SK-N-SH (cell line): ENCODE results near the gene MAST4. TPM values are rescaled to one million over a fixed set of nuclear protein-coding genes. Genes with fewer than 3 reads are reported as not detected.

Experiments used
- CTCF ChIA-PET: fragments of 300-600, 350-600 bp; formaldehyde crosslinking; extraction: SDS; loops from one replicate; lab custom pipeline; 2021; lab: Yijun Ruan, JAX
- POLR2A ChIA-PET: fragments of 350-600 bp; sonication (Branson Sonifier 250); formaldehyde crosslinking; extraction: SDS; loops from one replicate; lab custom pipeline; 2020; ENCODE audit warnings: antibody characterized with exemption, inconsistent platforms; lab: Yijun Ruan, JAX
- DNase-seq: peaks from one replicate; pipeline ENCODE4 v3.0.0; 2012
- H2AFZ ChIP-seq: fragments of 200-600 bp; sonication (generic); 2 replicates; pipeline ENCODE4 v1.8.1; 2016; ENCODE audit warnings: antibody characterized with exemption, mild to moderate bottlenecking, low read depth
- H3F3A ChIP-seq: fragments of 200-600 bp; sonication (generic); replicated peaks from 2 replicates; pipeline ENCODE3; 2016; ENCODE audit warnings: antibody characterized with exemption, mild to moderate bottlenecking; ENCODE audit not compliant: insufficient read depth
- H3K27ac ChIP-seq, 2 experiments: fragments of 200-500 bp in 1 of 2; fragments of 200-600 bp in 1 of 2; sonication (Bioruptor generic) in 1 of 2; sonication (generic), shearing (Covaris generic) in 1 of 2; 2 replicates each; pipeline versions ENCODE4 v1.5.1 to v1.6.1; 2014 to 2016; ENCODE audit warnings: low read depth in 2 of 2, inconsistent platforms in 1 of 2, low read length in 1 of 2, mild to moderate bottlenecking in 1 of 2, mixed read lengths in 1 of 2
- H3K27me3 ChIP-seq: fragments of 200-600 bp; sonication (generic), shearing (Covaris generic); 2 replicates; pipeline ENCODE4 v1.6.1; 2016; ENCODE audit warnings: mixed run types; ENCODE audit not compliant: insufficient read depth
- H3K36me3 ChIP-seq, 2 experiments: fragments of 200-500 bp in 1 of 2; fragments of 200-600 bp in 1 of 2; sonication (Bioruptor generic) in 1 of 2; sonication (generic) in 1 of 2; replicated peaks in 1 of 2; 2 replicates each; pipeline versions ENCODE3 to v1.5.1; 2014 to 2016; ENCODE audit warnings: low read length in 1 of 2, mild to moderate bottlenecking in 1 of 2; ENCODE audit not compliant: insufficient read depth in 2 of 2, control insufficient read depth in 1 of 2
- H3K4me1 ChIP-seq, 2 experiments: fragments of 200-500 bp in 1 of 2; fragments of 200-600 bp in 1 of 2; sonication (Bioruptor generic) in 1 of 2; sonication (generic), shearing (Covaris generic) in 1 of 2; 2 replicates each; pipeline versions ENCODE4 v1.5.1 to v1.6.1; 2014 to 2016; ENCODE audit warnings: low read depth in 1 of 2, low read length in 1 of 2, mixed run types in 1 of 2; ENCODE audit not compliant: insufficient read depth in 2 of 2, control insufficient read depth in 1 of 2
- H3K4me2 ChIP-seq: fragments of 200-600 bp; sonication (generic), shearing (Covaris generic); 2 replicates; pipeline ENCODE4 v1.6.1; 2017; ENCODE audit warnings: mixed run types
- H3K4me3 ChIP-seq, 2 experiments: fragments of 200-500 bp in 1 of 2; fragments of 200-600 bp in 1 of 2; sonication (Bioruptor generic) in 1 of 2; sonication (generic), shearing (Covaris generic) in 1 of 2; 2 replicates each; pipeline versions ENCODE4 v1.5.1 to v1.8.1; 2014 to 2016; ENCODE audit warnings: low read depth in 2 of 2, inconsistent platforms in 1 of 2, low read length in 1 of 2, mild to moderate bottlenecking in 1 of 2, mixed read lengths in 1 of 2, moderate library complexity in 1 of 2
- H3K79me2 ChIP-seq: fragments of 200-600 bp; sonication (generic); 2 replicates; pipeline ENCODE4 v1.8.1; 2017; ENCODE audit warnings: mild to moderate bottlenecking; ENCODE audit not compliant: insufficient read depth
- H3K9ac ChIP-seq: fragments of 200-600 bp; sonication (generic); 2 replicates; pipeline ENCODE4 v1.6.1; 2017; ENCODE audit warnings: mixed run types
- H3K9me2 ChIP-seq: fragments of 200-600 bp; sonication (generic); 2 replicates; pipeline ENCODE4 v1.6.1; 2017; ENCODE audit warnings: mixed run types
- H3K9me3 ChIP-seq: fragments of 200-600 bp; sonication (generic); 2 replicates; pipeline ENCODE4 v1.6.1; 2017; ENCODE audit warnings: mixed run types, mild to moderate bottlenecking, moderate library complexity
- H4K20me1 ChIP-seq: fragments of 200-600 bp; sonication (generic); 2 replicates; pipeline ENCODE4 v1.6.1; 2017; ENCODE audit warnings: mild to moderate bottlenecking, mixed run types; ENCODE audit not compliant: insufficient read depth
- EZH2phosphoT487 ChIP-seq: fragments of 200-600 bp; sonication (generic); IDR thresholded peaks from 2 replicates; pipeline ENCODE4 v1.6.1; 2017; ENCODE audit warnings: low read depth, mixed run types, mild to moderate bottlenecking, antibody characterized with exemption, moderate library complexity, borderline replicate concordance
- FOSL2 ChIP-seq: IDR thresholded peaks from 2 replicates; pipeline ENCODE4 v1.4.0; 2012; ENCODE audit warnings: low read depth, mild to moderate bottlenecking, moderate library complexity, borderline replicate concordance
- JUND ChIP-seq: IDR thresholded peaks from 2 replicates; pipeline ENCODE4 v1.4.0; 2012
- MEF2A ChIP-seq: IDR thresholded peaks from 2 replicates; pipeline ENCODE4 v1.4.0; 2012; ENCODE audit warnings: low read depth, borderline replicate concordance
- POLR2AphosphoS5 ChIP-seq: IDR thresholded peaks from 2 replicates; pipeline ENCODE4 v1.6.1; 2012; ENCODE audit warnings: low read depth, low read length
- RAD21 ChIP-seq: IDR thresholded peaks from 2 replicates; pipeline ENCODE4 v1.6.1; 2012; ENCODE audit warnings: mild to moderate bottlenecking, low read length
- RCOR1 ChIP-seq: fragments of 150-350 bp; IDR thresholded peaks from 2 replicates; pipeline ENCODE4 v1.6.1; 2017; ENCODE audit warnings: antibody characterized with exemption, low read length
- SMC3 ChIP-seq: IDR thresholded peaks from 2 replicates; pipeline ENCODE4 v1.6.1; 2012; ENCODE audit warnings: low read depth, low read length, improper control_type of control experiment
- WGBS: methylation state at CpG from one replicate; pipeline ENCODE4 v1.1.6; 2017; ENCODE audit warnings: low lambda C conversion rate; 5-methylcytosine and 5-hydroxymethylcytosine counted together
- polyA plus RNA-seq, 3 experiments: library from polyadenylated mRNA; depleted of rRNA; stranded (reverse); fragments of >200 nt; gene quantifications; 2 replicates each; pipeline ENCODE4 v1.2.3, GENCODE V29; 2012
- TF ChIP-seq, protein P1 (sequence below): fragments of 200-600 bp; sonication (generic); IDR thresholded peaks from 2 replicates; pipeline ENCODE4 v1.6.1; 2017; ENCODE audit warnings: antibody characterized with exemption, mild to moderate bottlenecking, moderate library complexity

MAST4 gene
- polyA plus RNA-seq, 1 of the 3 experiments (the other 2 are of a cell fraction), result 2.2 TPM

DNA sequence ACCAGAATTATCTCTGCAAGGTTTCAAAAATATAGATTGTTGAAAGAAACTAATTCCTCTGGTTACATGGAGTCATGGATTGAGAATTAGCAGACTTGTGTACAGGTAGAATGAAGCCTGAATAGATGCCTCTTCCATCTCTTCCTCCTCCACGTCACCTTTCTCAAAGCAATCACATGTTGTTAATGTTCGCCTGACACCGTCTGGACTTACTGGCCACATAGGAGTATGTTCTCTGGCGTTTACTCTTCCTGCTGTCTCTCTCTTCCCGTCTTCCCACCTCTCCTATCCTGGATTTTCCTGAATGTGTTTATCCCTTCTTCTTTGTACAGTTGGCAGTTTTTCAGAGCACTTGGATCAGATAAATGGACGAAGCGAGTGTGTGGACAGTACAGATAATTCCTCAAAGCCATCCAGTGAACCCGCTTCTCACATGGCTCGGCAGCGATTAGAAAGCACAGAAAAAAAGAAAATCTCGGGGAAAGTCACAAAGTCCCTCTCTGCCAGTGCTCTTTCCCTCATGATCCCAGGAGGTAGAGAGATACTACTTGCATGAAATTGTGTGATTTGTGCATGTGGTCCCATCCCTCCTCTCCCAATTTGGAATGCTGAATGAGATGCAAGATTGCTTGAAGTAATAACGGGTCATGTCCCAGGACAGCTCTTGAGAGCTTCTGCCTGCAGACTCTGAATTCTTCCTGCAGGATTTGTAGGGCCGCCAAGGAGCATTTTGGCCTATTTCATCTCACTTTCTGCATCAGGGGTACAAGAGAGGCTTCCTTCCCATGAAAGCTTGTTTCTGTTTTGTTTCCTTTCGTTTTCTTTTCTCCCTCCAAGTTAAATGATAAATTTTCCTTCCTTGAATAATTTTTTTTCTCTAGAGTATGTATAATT is 553.1 kb downstream of the MAST4 start:
- H3K4me3 ChIP-seq, result no peak overlapping the region
- no peak for DNase-seq
- no peak overlapping the region for H3K27ac ChIP-seq
- H3K36me3 ChIP-seq, result peaks cover 5 to 32% of the 10 kb centered on the region in 2 experiments
- whole genome bisulfite sequencing, result 91% methylated on average over 14 of the region's 14 CpGs
- H3K9me3 ChIP-seq, result no peaks in the 10 kb centered on the region
- ChIA-PET POLR2A (no interaction called here), CTCF (interaction anchor here (0.6 to 3.9 kb wide), 43 partner anchors 10 to 843 kb away, joined by 3 to 52 read pairs (median 5); no protein-coding TSS in a partner anchor)
- H3K9me2 ChIP-seq, result no peaks in the 10 kb centered on the region
- no peak overlapping the region for H3K9ac ChIP-seq
- H3K79me2 ChIP-seq, result no peaks in the 10 kb centered on the region
- TF ChIP-seq MEF2A (no peak), EZH2phosphoT487 (no peak), JUND (no peak), RCOR1 (no peak), FOSL2 (no peak)
- no peak overlapping the region for H2AFZ ChIP-seq
- H3K27me3 ChIP-seq, result no peaks in the 10 kb centered on the region
- no peaks in the 10 kb centered on the region for H3K4me1 ChIP-seq
- H4K20me1 ChIP-seq, result no peaks in the 10 kb centered on the region
- no peaks in the 10 kb centered on the region for H3F3A ChIP-seq
- H3K4me2 ChIP-seq, result no peak overlapping the region

DNA sequence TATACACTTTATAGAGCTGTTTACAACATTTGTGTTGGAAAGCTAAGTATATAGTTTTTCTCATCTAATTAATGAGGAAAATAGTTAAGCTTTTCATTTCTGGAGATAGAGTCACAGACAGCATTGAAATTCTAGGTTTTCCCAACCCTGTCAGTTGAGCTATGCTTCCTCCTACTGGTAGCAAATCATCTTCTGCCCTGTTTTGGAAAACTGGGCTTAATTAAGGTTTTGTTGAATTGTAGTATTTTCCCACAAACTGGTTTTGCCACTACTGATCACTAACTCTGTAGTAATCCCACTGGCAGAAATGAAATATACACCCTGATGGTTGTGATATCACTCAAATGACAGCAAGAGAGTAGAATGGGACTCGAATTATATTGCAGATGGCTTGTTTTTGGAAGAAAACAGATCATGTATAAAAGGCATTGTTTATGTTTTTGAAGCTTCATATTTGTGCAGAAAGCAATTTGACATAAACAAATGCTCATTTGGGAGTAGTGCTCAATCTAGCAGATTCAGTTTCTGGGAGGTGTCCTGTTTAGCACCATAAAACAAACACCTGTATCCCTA is 553.8 kb downstream of the MAST4 start:
- no peaks in the 10 kb centered on the region for H4K20me1 ChIP-seq
- H3K36me3 ChIP-seq, result peaks cover 5 to 31% of the 10 kb centered on the region in 2 experiments
- H3K4me1 ChIP-seq, result no peaks in the 10 kb centered on the region
- 49% methylated on average over 1 of the region's 1 CpG for WGBS
- no peak overlapping the region for H2AFZ ChIP-seq
- no peaks in the 10 kb centered on the region for H3K79me2 ChIP-seq
- H3K27me3 ChIP-seq, result no peaks in the 10 kb centered on the region
- no peak overlapping the region for H3K9ac ChIP-seq
- CTCF ChIA-PET, result interaction anchor here (0.6 to 3.9 kb wide), 42 partner anchors 9 to 844 kb away, joined by 3 to 52 read pairs (median 5); no protein-coding TSS in a partner anchor
- H3K4me3 ChIP-seq, result no peak overlapping the region
- H3F3A ChIP-seq, result no peaks in the 10 kb centered on the region
- DNase-seq, result peak; percentile 43
- H3K9me2 ChIP-seq, result no peaks in the 10 kb centered on the region
- H3K9me3 ChIP-seq, result no peaks in the 10 kb centered on the region
- TF ChIP-seq SMC3 (peak; percentile 79), RAD21 (peak; percentile 87), POLR2AphosphoS5 (no peak)
- TF ChIP-seq, protein P1, sequence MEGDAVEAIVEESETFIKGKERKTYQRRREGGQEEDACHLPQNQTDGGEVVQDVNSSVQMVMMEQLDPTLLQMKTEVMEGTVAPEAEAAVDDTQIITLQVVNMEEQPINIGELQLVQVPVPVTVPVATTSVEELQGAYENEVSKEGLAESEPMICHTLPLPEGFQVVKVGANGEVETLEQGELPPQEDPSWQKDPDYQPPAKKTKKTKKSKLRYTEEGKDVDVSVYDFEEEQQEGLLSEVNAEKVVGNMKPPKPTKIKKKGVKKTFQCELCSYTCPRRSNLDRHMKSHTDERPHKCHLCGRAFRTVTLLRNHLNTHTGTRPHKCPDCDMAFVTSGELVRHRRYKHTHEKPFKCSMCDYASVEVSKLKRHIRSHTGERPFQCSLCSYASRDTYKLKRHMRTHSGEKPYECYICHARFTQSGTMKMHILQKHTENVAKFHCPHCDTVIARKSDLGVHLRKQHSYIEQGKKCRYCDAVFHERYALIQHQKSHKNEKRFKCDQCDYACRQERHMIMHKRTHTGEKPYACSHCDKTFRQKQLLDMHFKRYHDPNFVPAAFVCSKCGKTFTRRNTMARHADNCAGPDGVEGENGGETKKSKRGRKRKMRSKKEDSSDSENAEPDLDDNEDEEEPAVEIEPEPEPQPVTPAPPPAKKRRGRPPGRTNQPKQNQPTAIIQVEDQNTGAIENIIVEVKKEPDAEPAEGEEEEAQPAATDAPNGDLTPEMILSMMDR, result peak; percentile 73
- POLR2A ChIA-PET, result no interaction called here
- no peak overlapping the region for H3K27ac ChIP-seq
- H3K4me2 ChIP-seq, result no peak overlapping the region
